Trophoblast cell (in vitro differentiated cells and primary cell): ENCODE data around the gene MMP1.

Source experiments
- DNase-seq, 2 donors: peaks; one replicate each; pipeline ENCODE4 v3.0.0-alpha.2; 2016
- H2AFZ ChIP-seq: 2 replicates; pipeline ENCODE4 v1.6.1; 2013; ENCODE audit warnings: low read length, moderate library complexity, mild to moderate bottlenecking; ENCODE audit not compliant: insufficient read depth, poor library complexity
- H2AK5ac ChIP-seq: 2 replicates; pipeline ENCODE4 v1.6.1; 2013; ENCODE audit warnings: mild to moderate bottlenecking, low read length
- H2BK120ac ChIP-seq: 2 replicates; pipeline ENCODE4 v1.6.1; 2013; ENCODE audit warnings: low read length, mild to moderate bottlenecking, moderate library complexity; ENCODE audit not compliant: insufficient read depth, poor library complexity
- H2BK12ac ChIP-seq: 2 replicates; pipeline ENCODE4 v1.6.1; 2013; ENCODE audit warnings: mild to moderate bottlenecking, low read length, moderate library complexity
- H2BK5ac ChIP-seq: 2 replicates; pipeline ENCODE4 v1.6.1; 2013; ENCODE audit warnings: low read length, low read depth, moderate library complexity, mild to moderate bottlenecking; ENCODE audit not compliant: poor library complexity
- H3K14ac ChIP-seq: 2 replicates; pipeline ENCODE4 v1.6.1; 2013; ENCODE audit warnings: mild to moderate bottlenecking, low read length
- H3K18ac ChIP-seq: 2 replicates; pipeline ENCODE4 v1.6.1; 2013; ENCODE audit warnings: mild to moderate bottlenecking, low read length
- H3K23ac ChIP-seq: 2 replicates; pipeline ENCODE4 v1.6.1; 2013; ENCODE audit warnings: low read length
- H3K27ac ChIP-seq: 2 replicates; pipeline ENCODE4 v1.5.1; 2013; ENCODE audit warnings: low read depth, mild to moderate bottlenecking, inconsistent platforms, low read length, moderate library complexity
- H3K27me3 ChIP-seq: 2 replicates; pipeline ENCODE4 v1.6.1; 2013; ENCODE audit warnings: inconsistent platforms, mild to moderate bottlenecking, low read length, moderate library complexity; ENCODE audit not compliant: insufficient read depth
- H3K36me3 ChIP-seq, 2 experiments: 1 replicate in 1 of 2; 2 replicates in 1 of 2; pipeline ENCODE4 v1.6.1; 2013; ENCODE audit warnings: low read length in 2 of 2, mild to moderate bottlenecking in 2 of 2, moderate library complexity in 1 of 2; ENCODE audit not compliant: insufficient read depth in 2 of 2, control insufficient read depth in 1 of 2
- H3K4ac ChIP-seq: 2 replicates; pipeline ENCODE4 v1.6.1; 2013; ENCODE audit warnings: low read depth, mild to moderate bottlenecking, low read length, moderate library complexity
- H3K4me1 ChIP-seq, 2 experiments: 1 replicate in 1 of 2; 2 replicates in 1 of 2; pipeline ENCODE4 v1.6.1; 2013; ENCODE audit warnings: low read length in 2 of 2, mild to moderate bottlenecking in 2 of 2, moderate library complexity in 1 of 2; ENCODE audit not compliant: insufficient read depth in 2 of 2, control insufficient read depth in 1 of 2
- H3K4me2 ChIP-seq: 2 replicates; pipeline ENCODE4 v1.6.1; 2013; ENCODE audit warnings: inconsistent platforms, mild to moderate bottlenecking, low read length, moderate library complexity
- H3K4me3 ChIP-seq: 2 replicates; pipeline ENCODE4 v1.5.1; 2013; ENCODE audit warnings: mild to moderate bottlenecking, low read depth, low read length, inconsistent platforms
- H3K79me1 ChIP-seq: one replicate; pipeline ENCODE4 v1.6.1; 2013; ENCODE audit warnings: low read length
- H3K79me2 ChIP-seq: 2 replicates; pipeline ENCODE4 v1.6.1; 2013; ENCODE audit warnings: low read length, mild to moderate bottlenecking; ENCODE audit not compliant: control insufficient read depth, insufficient read depth, poor library complexity
- H3K9ac ChIP-seq: 2 replicates; pipeline ENCODE4 v1.6.1; 2013; ENCODE audit warnings: mild to moderate bottlenecking, low read length
- H3K9me3 ChIP-seq: 2 replicates; pipeline ENCODE4 v1.6.1; 2013; ENCODE audit warnings: low read depth, mild to moderate bottlenecking, control low read depth, inconsistent platforms, low read length; ENCODE audit not compliant: insufficient read depth
- H4K12ac ChIP-seq: 2 replicates; pipeline ENCODE4 v1.6.1; 2013; ENCODE audit warnings: low read depth, mild to moderate bottlenecking, low read length, moderate library complexity
- H4K8ac ChIP-seq: 2 replicates; pipeline ENCODE4 v1.6.1; 2013; ENCODE audit warnings: low read depth, mild to moderate bottlenecking, low read length, moderate library complexity
- H4K91ac ChIP-seq: one replicate; pipeline ENCODE4 v1.6.1; 2013; ENCODE audit warnings: low read depth, mild to moderate bottlenecking, low read length, moderate library complexity
- WGBS: extraction: QIAGEN DNeasy Blood & Tissue Kit; methylation state at CpG from one replicate; pipeline ENCODE4 v1.1.7; 2013; ENCODE audit warnings: missing lambda C conversion rate; ENCODE audit not compliant: insufficient read length, insufficient coverage; ENCODE audit errors: extremely low coverage; 5-methylcytosine and 5-hydroxymethylcytosine counted together

The MMP1 gene

DNA sequence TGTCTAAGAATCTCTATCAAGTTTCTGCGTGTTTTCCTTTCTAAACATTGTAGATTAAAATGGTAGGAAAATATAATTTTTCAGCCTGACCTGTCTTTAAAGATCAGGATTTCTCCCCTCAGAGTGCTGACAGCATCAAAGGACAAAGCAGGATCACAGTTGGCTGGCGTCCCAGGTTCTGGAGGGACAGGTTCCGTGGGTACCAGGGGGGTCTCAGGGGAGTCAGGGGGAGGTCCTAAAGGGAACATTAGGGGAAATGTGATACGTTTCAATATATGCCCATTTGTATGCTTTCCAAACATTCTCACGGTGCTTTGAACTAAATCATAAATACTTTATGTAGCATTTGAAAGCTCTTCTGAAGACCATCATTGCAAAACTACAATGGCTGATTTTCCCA is 42.1 kb upstream of the MMP1 start:
- Histone ChIP-seq H4K91ac (no peak overlapping the region), H3K79me2 (no peaks in the 10 kb centered on the region), H2AK5ac (no peak overlapping the region), H3K79me1 (no peaks in the 10 kb centered on the region), H4K12ac (no peak overlapping the region), H4K8ac (no peak overlapping the region), H3K27ac (no peak overlapping the region), H3K27me3 (no peaks in the 10 kb centered on the region), H3K4ac (no peak overlapping the region), H3K4me3 (no peak overlapping the region), H3K14ac (no peak overlapping the region), H3K9ac (no peak overlapping the region), H2BK5ac (no peak overlapping the region), H3K18ac (no peak overlapping the region), H2BK12ac (no peak overlapping the region), H3K23ac (no peak overlapping the region), H2AFZ (no peak overlapping the region), H3K4me2 (no peak overlapping the region), H3K36me3 (no peaks in the 10 kb centered on the region), H3K9me3 (no peaks in the 10 kb centered on the region), H2BK120ac (no peak overlapping the region), H3K4me1 (peaks cover 0 to 2% of the 10 kb centered on the region in 2 experiments)
- no peak for DNase-seq
- no CpG with 5 or more reads among the region's 5 CpGs for WGBS

DNA sequence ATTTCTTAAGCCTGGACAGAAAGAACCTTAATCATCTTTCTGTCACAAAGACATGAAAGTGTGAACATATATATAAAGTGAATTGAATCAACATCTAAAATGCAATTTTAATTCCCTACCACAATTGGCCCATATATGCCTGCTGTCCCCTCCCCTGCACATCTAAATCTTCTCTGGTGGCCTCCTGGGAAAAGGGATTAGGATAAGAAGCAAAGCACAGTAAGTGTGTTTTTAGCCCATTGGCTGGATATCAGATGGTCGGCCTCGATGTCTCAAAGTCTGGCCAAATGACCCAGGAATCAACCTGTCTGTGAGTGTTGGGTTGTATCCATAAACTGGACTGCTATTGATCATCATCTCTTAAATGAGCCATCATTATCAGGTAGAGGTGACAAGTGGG is 39.7 kb upstream of the MMP1 start:
- Histone ChIP-seq H3K79me2 (no peaks in the 10 kb centered on the region), H3K4me1 (no peaks in the 10 kb centered on the region), H3K4ac (no peak overlapping the region), H3K79me1 (no peaks in the 10 kb centered on the region), H2BK12ac (no peak overlapping the region), H3K36me3 (no peaks in the 10 kb centered on the region), H4K8ac (no peak overlapping the region), H3K27ac (no peak overlapping the region), H3K9me3 (no peaks in the 10 kb centered on the region), H3K9ac (no peak overlapping the region), H3K27me3 (no peaks in the 10 kb centered on the region), H2AK5ac (no peak overlapping the region), H3K18ac (no peak overlapping the region), H3K23ac (no peak overlapping the region), H2AFZ (no peak overlapping the region), H4K12ac (no peak overlapping the region), H3K4me3 (no peak overlapping the region), H2BK120ac (no peak overlapping the region), H4K91ac (no peak overlapping the region), H3K14ac (no peak overlapping the region), H3K4me2 (no peak overlapping the region), H2BK5ac (no peak overlapping the region)
- DNase-seq: no peak
- no CpG with 5 or more reads among the region's 2 CpGs for WGBS

DNA sequence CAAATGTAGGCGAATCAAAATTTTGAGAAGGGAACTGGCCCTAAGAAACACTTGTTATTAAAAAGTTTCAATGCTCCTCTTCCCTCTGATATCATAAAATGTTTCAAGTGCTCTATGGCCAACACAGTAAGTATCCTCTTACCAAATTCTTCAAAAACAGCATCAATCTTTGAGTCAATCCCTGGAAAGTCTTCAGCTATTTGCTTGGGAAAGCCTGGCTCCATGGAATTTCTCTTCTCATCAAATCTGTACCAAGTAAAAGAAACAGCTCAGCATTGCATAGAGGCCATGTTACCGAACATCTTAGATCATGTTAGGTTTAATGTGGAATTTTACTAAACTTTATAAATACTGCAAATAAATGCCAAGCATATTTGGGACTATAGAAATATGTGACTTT is 39.2 kb upstream of the MMP1 start:
- WGBS: no CpG with 5 or more reads among the region's 2 CpGs
- no peak overlapping the region for H2AK5ac ChIP-seq

DNA sequence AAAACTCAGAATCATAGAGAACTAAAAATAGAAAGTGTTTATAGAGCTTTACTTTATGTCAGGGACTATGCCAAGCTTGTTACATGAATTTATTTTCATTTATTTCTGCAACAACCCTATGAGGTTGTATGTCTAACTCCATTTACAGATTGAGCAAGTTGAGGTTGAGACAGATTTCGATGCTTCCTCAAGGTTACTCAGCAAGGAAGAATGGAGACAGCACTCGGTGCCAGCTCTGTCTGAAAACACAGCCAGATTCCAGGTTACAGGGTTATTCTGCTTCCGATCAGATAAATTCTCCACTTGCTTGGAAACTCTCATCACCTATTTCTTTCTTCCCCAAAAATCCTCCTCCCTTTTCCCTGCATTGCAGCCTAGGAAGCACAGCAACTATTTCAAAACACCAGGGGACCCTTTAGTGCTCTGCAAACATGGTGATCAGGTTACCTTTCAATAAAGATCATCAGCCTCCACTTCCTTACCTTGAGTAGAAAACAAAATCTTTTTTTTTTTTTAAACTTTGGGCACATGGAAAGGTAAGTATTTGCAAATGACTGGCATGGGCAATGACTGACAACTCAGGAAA is 38.4 kb upstream of the MMP1 start:
- Histone ChIP-seq H3K14ac (no peak overlapping the region), H2AK5ac (no peak overlapping the region), H3K79me1 (peaks cover 2% of the 10 kb centered on the region), H3K23ac (no peak overlapping the region), H3K9me3 (no peaks in the 10 kb centered on the region), H3K27me3 (no peaks in the 10 kb centered on the region), H3K18ac (no peak overlapping the region), H3K36me3 (no peaks in the 10 kb centered on the region), H2BK12ac (no peak overlapping the region), H4K8ac (no peak overlapping the region), H3K4ac (no peak overlapping the region), H2AFZ (no peak overlapping the region), H2BK120ac (no peak overlapping the region), H3K4me2 (no peak overlapping the region), H3K27ac (no peak overlapping the region), H3K9ac (no peak overlapping the region), H4K12ac (no peak overlapping the region), H2BK5ac (no peak overlapping the region), H3K79me2 (no peaks in the 10 kb centered on the region), H3K4me3 (no peak overlapping the region), H3K4me1 (no peaks in the 10 kb centered on the region), H4K91ac (no peak overlapping the region)
- peak in 1 of 2 donors; percentile 8 for DNase-seq
- WGBS: no CpG with 5 or more reads among the region's 3 CpGs

More for the DNA sequence above, 39.2 kb upstream of the MMP1 start:
- no peaks in the 10 kb centered on the region for H3K79me1 ChIP-seq
- no peaks in the 10 kb centered on the region for H3K79me2 ChIP-seq
- no peak overlapping the region for H4K12ac ChIP-seq
- H3K4me2 ChIP-seq: no peak overlapping the region
- H3K9ac ChIP-seq: no peak overlapping the region
- no peak overlapping the region for H2BK120ac ChIP-seq
- no peak overlapping the region for H3K27ac ChIP-seq
- H4K8ac ChIP-seq: no peak overlapping the region
- H2BK12ac ChIP-seq: no peak overlapping the region
- no peaks in the 10 kb centered on the region for H3K9me3 ChIP-seq
- H4K91ac ChIP-seq: no peak overlapping the region
- no peak overlapping the region for H3K14ac ChIP-seq
- no peaks in the 10 kb centered on the region for H3K27me3 ChIP-seq
- no peaks in the 10 kb centered on the region for H3K36me3 ChIP-seq
- H2AFZ ChIP-seq: no peak overlapping the region
- H3K4ac ChIP-seq: no peak overlapping the region
- no peak for DNase-seq
- H3K23ac ChIP-seq: no peak overlapping the region
- no peak overlapping the region for H2BK5ac ChIP-seq
- H3K18ac ChIP-seq: no peak overlapping the region
- no peaks in the 10 kb centered on the region for H3K4me1 ChIP-seq
- H3K4me3 ChIP-seq: no peak overlapping the region
